Keratinocyte (primary cell): ENCODE results near the gene KNL1.

ENCODE experiments used
- EZH2 ChIP-seq: IDR thresholded peaks from one replicate; pipeline ENCODE4 v1.6.1; 2012; ENCODE audit warnings: inconsistent platforms, mild to moderate bottlenecking, low read length, moderate library complexity
- TF ChIP-seq, protein P1 (sequence below), 3 experiments: IDR thresholded peaks in 1 of 3; conservative IDR thresholded peaks in 1 of 3; optimal IDR thresholded peaks in 1 of 3; 2 replicates in 2 of 3; 3 replicates in 1 of 3; pipeline versions ENCODE3 to v1.5.1; 2011; ENCODE audit warnings: low read length in 3 of 3, mild to moderate bottlenecking in 3 of 3, moderate library complexity in 2 of 3, control low read depth in 1 of 3, inconsistent platforms in 1 of 3; ENCODE audit not compliant: insufficient read depth in 2 of 3; ENCODE audit errors: extremely low read depth in 1 of 3

DNA sequence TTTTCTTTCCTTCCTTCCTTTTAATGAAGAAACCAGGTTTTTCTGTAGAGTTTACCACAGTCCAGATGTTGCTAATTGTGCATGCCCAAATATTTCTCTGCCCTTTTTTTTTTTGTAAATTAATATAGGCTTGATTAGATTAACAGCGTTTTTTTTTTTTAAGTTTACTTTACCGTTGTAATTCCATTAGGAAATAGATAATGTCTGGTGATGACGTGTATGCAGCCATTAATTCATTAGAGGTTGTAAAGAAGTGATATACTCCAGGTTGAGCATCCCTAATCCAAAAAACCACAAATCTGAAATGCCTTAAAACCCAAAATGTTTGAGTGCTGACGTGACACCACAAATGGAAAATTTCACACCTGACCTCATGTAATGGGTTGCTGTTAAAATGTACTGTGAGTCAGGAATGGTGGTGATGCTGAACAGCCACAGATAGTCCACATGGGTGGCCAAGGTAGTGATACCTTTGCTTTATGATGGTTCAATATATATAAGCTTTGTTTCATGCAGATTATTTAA, 43.2 kb downstream of the KNL1 start:
- TF ChIP-seq, protein P1, sequence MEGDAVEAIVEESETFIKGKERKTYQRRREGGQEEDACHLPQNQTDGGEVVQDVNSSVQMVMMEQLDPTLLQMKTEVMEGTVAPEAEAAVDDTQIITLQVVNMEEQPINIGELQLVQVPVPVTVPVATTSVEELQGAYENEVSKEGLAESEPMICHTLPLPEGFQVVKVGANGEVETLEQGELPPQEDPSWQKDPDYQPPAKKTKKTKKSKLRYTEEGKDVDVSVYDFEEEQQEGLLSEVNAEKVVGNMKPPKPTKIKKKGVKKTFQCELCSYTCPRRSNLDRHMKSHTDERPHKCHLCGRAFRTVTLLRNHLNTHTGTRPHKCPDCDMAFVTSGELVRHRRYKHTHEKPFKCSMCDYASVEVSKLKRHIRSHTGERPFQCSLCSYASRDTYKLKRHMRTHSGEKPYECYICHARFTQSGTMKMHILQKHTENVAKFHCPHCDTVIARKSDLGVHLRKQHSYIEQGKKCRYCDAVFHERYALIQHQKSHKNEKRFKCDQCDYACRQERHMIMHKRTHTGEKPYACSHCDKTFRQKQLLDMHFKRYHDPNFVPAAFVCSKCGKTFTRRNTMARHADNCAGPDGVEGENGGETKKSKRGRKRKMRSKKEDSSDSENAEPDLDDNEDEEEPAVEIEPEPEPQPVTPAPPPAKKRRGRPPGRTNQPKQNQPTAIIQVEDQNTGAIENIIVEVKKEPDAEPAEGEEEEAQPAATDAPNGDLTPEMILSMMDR (optimal IDR thresholded peaks at IDR 0.05 in 1 of 3, IDR thresholded peaks at IDR 0.05 in 1 of 3, conservative IDR thresholded peaks at IDR 0.05 in 1 of 3; ENCODE audit: extremely low read depth in 1 of 3, insufficient read depth in 2 of 3, low read length in 3 of 3): no peak
- no peak for TF ChIP-seq EZH2
